ENCODE measurements around the gene QRICH1. TPM values are rescaled to one million over a fixed set of nuclear protein-coding genes. Genes with fewer than 3 reads are reported as not detected.

The QRICH1 gene
- total RNA-seq, 1 experiment from 2014 or later, result 123 TPM

DNA sequence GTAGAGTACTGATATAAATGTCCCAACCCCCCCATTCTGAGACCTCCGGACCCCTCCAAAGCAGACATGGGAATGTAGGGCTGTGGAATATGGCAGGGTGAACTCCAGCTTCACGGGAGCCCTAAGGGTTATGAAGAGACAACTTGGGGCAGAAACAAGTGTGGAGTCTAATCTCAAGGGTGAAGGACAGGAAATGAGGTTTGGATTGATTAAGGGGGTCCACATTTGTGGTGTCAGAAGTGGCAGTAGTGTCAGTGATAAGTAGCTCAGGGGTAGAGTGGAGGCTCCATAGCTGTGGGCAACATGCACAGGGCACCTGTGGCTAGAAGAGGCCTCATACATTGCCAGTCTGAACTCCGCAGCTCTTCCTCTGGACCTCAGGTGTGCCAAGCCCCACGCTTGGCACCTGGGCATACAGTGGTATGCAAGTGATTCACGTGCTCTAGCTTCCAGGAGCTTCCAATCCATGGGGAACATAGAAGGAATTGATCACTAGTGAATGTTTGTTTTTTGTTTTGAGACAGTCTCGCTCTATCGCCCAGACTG, 108.0 kb downstream of the QRICH1 start:
- Mint-ChIP-seq H3K27me3 (ENCODE audit: low read depth) (no peaks in the 10 kb centered on the region), H3K36me3 (peaks cover 23% of the 10 kb centered on the region), H3K27ac (0 out of 2 replicates have a peak overlapping the region, but pooled peaks have one; percentile 1), H3K4me1 (peaks cover 12% of the 10 kb centered on the region), H3K4me3 (no peak overlapping the region), H3K9me3 (no peaks in the 10 kb centered on the region)
- DNase-seq (ENCODE audit: low spot score) (no peak), ATAC-seq (no peak)
- CTCF ChIA-PET, result interaction anchor here (0.9 to 7.6 kb wide), 3 partner anchors 21 to 109 kb away, joined by 4 to 107 read pairs (median 5); partner anchors contain the start of genes QRICH1 and WDR6
- no peak for TF ChIP-seq MXD4 (CRISPR knock-in tag; IDR thresholded peaks at IDR 0.05; ENCODE audit: borderline replicate concordance)
- TF ChIP-seq ZNF138 (CRISPR knock-in tag; conservative IDR thresholded peaks at IDR 0.05), result no peak
- no peak for TF ChIP-seq JUN (CRISPR knock-in tag; IDR thresholded peaks at IDR 0.05)
- no peak for TF ChIP-seq HMGA2 (CRISPR knock-in tag; IDR thresholded peaks at IDR 0.05)
- TF ChIP-seq STAT6 (CRISPR knock-in tag; conservative IDR thresholded peaks at IDR 0.05; ENCODE audit: low read depth), result no peak
- no peak for TF ChIP-seq ZNF396 (CRISPR knock-in tag; IDR thresholded peaks at IDR 0.05; ENCODE audit: borderline replicate concordance)
- no peak for TF ChIP-seq CBFB (CRISPR knock-in tag; IDR thresholded peaks at IDR 0.05; ENCODE audit: low read depth)
- TF ChIP-seq OVOL2 (CRISPR knock-in tag; IDR thresholded peaks at IDR 0.05; ENCODE audit: borderline replicate concordance), result no peak
- TF ChIP-seq ATF3 (CRISPR knock-in tag; conservative IDR thresholded peaks at IDR 0.05), result no peak
- TF ChIP-seq NFE2L1 (CRISPR knock-in tag; IDR thresholded peaks at IDR 0.05), result no peak
- TF ChIP-seq, protein P1, sequence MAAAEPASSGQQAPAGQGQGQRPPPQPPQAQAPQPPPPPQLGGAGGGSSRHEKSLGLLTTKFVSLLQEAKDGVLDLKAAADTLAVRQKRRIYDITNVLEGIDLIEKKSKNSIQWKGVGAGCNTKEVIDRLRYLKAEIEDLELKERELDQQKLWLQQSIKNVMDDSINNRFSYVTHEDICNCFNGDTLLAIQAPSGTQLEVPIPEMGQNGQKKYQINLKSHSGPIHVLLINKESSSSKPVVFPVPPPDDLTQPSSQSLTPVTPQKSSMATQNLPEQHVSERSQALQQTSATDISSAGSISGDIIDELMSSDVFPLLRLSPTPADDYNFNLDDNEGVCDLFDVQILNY (CRISPR knock-in tag; IDR thresholded peaks at IDR 0.05), result no peak
- TF ChIP-seq, protein P2, sequence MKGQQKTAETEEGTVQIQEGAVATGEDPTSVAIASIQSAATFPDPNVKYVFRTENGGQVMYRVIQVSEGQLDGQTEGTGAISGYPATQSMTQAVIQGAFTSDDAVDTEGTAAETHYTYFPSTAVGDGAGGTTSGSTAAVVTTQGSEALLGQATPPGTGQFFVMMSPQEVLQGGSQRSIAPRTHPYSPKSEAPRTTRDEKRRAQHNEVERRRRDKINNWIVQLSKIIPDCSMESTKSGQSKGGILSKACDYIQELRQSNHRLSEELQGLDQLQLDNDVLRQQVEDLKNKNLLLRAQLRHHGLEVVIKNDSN (CRISPR knock-in tag; IDR thresholded peaks at IDR 0.05), result no peak
- TF ChIP-seq FOXP1 (CRISPR knock-in tag; IDR thresholded peaks at IDR 0.05; ENCODE audit: borderline replicate concordance), result no peak
- POLR2A ChIA-PET, result interaction anchor here (1.4 kb wide), 1 partner anchor 22 kb away, joined by 5 read pairs; the partner anchor contains the start of gene WDR6

- Mint-ChIP-seq H3K9me3 (no peaks in the 10 kb centered on the region), H3K36me3 (peaks cover 32% of the 10 kb centered on the region), H3K4me1 (peaks cover 12% of the 10 kb centered on the region), H3K27ac (no peak overlapping the region), H3K4me3 (no peak overlapping the region), H3K27me3 (ENCODE audit: low read depth) (no peaks in the 10 kb centered on the region)
- DNase-seq (ENCODE audit: low spot score), result no peak
- TF ChIP-seq GTF2I (CRISPR knock-in tag; conservative IDR thresholded peaks at IDR 0.05) (no peak), NFYB (CRISPR knock-in tag; conservative IDR thresholded peaks at IDR 0.05; ENCODE audit: low read depth) (no peak), ZNF232 (CRISPR knock-in tag; IDR thresholded peaks at IDR 0.05) (no peak), E2F4 (CRISPR knock-in tag; IDR thresholded peaks at IDR 0.05; ENCODE audit: borderline replicate concordance, low read depth) (no peak)
- TF ChIP-seq, protein P3, sequence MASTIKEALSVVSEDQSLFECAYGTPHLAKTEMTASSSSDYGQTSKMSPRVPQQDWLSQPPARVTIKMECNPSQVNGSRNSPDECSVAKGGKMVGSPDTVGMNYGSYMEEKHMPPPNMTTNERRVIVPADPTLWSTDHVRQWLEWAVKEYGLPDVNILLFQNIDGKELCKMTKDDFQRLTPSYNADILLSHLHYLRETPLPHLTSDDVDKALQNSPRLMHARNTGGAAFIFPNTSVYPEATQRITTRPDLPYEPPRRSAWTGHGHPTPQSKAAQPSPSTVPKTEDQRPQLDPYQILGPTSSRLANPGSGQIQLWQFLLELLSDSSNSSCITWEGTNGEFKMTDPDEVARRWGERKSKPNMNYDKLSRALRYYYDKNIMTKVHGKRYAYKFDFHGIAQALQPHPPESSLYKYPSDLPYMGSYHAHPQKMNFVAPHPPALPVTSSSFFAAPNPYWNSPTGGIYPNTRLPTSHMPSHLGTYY (CRISPR knock-in tag; IDR thresholded peaks at IDR 0.05), result no peak
- TF ChIP-seq, protein P1 (CRISPR knock-in tag; IDR thresholded peaks at IDR 0.05), result no peak
- POLR2A ChIA-PET, result interaction anchor here (0.6 kb wide), 1 partner anchor 27 kb away, joined by 4 read pairs; no protein-coding TSS in a partner anchor
- ATAC-seq, result no peak
- CTCF ChIA-PET, result interaction anchor here (7.6 kb wide), 1 partner anchor 22 kb away, joined by 107 read pairs; the partner anchor contains the start of gene WDR6
These were observed 109.2 kb downstream of the QRICH1 start for GRCh38 chr3:48984663-48985062.

Data from WTC11 (cell line).